ENCODE results near the gene SDK2. TPM values are rescaled to one million over a fixed set of nuclear protein-coding genes. Genes with fewer than 3 reads are reported as not detected.

SDK2 gene
- total and polyA plus RNA-seq, 2 experiments from 2014 or later: 0.74 to 5.1 TPM

DNA sequence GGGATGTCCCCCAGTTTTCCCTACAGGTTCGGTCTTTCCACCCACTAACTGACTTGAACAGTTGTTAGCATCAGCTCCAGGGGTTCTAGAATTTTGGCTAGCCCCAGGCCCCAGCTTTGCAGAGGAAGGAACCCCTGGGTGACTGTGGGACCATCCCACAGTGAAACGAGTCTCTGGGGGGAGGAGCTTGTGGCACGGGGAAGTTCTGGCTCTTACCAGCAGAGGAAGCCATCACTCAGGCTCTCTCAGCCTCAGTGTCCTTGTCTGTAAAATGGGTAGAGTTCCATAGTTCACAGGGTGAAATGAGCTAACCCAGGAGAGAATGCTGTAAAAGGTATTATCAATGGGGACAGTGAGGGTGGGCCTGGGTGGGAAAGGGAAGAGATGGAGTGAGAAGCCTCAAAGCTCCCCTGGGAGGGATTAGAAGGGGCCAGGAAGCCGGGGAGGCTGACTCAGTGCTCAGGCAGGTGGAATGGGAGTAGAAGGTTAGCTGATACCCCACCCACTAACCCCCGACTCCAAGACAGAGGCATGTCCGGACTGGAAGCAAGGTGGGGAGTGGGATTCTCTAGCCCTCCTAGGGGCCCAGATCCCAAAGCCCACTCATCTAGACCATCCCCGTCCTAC is 301.6 kb downstream of the SDK2 start (continued):
- TF ChIP-seq, protein P1, sequence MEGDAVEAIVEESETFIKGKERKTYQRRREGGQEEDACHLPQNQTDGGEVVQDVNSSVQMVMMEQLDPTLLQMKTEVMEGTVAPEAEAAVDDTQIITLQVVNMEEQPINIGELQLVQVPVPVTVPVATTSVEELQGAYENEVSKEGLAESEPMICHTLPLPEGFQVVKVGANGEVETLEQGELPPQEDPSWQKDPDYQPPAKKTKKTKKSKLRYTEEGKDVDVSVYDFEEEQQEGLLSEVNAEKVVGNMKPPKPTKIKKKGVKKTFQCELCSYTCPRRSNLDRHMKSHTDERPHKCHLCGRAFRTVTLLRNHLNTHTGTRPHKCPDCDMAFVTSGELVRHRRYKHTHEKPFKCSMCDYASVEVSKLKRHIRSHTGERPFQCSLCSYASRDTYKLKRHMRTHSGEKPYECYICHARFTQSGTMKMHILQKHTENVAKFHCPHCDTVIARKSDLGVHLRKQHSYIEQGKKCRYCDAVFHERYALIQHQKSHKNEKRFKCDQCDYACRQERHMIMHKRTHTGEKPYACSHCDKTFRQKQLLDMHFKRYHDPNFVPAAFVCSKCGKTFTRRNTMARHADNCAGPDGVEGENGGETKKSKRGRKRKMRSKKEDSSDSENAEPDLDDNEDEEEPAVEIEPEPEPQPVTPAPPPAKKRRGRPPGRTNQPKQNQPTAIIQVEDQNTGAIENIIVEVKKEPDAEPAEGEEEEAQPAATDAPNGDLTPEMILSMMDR (conservative IDR thresholded peaks at IDR 0.05; ENCODE audit: low read depth in 2 of 2): 0 out of 4 replicates have a peak, but pooled peaks of 1 of the 2 experiments have one; percentile 14
- TF ChIP-seq, protein P2, sequence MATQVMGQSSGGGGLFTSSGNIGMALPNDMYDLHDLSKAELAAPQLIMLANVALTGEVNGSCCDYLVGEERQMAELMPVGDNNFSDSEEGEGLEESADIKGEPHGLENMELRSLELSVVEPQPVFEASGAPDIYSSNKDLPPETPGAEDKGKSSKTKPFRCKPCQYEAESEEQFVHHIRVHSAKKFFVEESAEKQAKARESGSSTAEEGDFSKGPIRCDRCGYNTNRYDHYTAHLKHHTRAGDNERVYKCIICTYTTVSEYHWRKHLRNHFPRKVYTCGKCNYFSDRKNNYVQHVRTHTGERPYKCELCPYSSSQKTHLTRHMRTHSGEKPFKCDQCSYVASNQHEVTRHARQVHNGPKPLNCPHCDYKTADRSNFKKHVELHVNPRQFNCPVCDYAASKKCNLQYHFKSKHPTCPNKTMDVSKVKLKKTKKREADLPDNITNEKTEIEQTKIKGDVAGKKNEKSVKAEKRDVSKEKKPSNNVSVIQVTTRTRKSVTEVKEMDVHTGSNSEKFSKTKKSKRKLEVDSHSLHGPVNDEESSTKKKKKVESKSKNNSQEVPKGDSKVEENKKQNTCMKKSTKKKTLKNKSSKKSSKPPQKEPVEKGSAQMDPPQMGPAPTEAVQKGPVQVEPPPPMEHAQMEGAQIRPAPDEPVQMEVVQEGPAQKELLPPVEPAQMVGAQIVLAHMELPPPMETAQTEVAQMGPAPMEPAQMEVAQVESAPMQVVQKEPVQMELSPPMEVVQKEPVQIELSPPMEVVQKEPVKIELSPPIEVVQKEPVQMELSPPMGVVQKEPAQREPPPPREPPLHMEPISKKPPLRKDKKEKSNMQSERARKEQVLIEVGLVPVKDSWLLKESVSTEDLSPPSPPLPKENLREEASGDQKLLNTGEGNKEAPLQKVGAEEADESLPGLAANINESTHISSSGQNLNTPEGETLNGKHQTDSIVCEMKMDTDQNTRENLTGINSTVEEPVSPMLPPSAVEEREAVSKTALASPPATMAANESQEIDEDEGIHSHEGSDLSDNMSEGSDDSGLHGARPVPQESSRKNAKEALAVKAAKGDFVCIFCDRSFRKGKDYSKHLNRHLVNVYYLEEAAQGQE (IDR thresholded peaks at IDR 0.05; ENCODE audit: unreplicated experiment): peak; percentile 1
- TF ChIP-seq NANOG (IDR thresholded peaks at IDR 0.05; ENCODE audit: borderline replicate concordance) (no peak), ETS1 (IDR thresholded peaks at IDR 0.05) (no peak)

- no peaks in the 10 kb centered on the region for H3K36me3 ChIP-seq (ENCODE audit: insufficient read depth)
- no peaks in the 10 kb centered on the region for H3K79me2 ChIP-seq (replicated peaks; ENCODE audit: insufficient read depth)
- no peaks in the 10 kb centered on the region for H3K27me3 ChIP-seq (ENCODE audit: insufficient read depth)
- H3K9me2 ChIP-seq (ENCODE audit: insufficient read depth): no peaks in the 10 kb centered on the region
- DNase-seq (ENCODE audit: low spot score): peak; percentile 89
- peak overlapping the region; percentile 52 for H3K4me2 ChIP-seq
- H2AFZ ChIP-seq: peak overlapping the region; percentile 63; the same call in 1 of the 2 replicates
- 0 out of 2 replicates have a peak, but pooled peaks have one; percentile 25 for TF ChIP-seq POLR2AphosphoS5 (IDR thresholded peaks at IDR 0.05; ENCODE audit: low read depth)
- TF ChIP-seq, protein P1 (conservative IDR thresholded peaks at IDR 0.05; ENCODE audit: low read depth in 2 of 2): no peak
- Mint-ChIP-seq H3K27me3 (ENCODE audit: insufficient read depth, low read depth, poor library complexity) (peaks cover 11% of the 10 kb centered on the region), H3K4me1 (peaks cover 49% of the 10 kb centered on the region), H3K4me3 (peak overlapping the region; percentile 42; the same call in 2 of the 3 replicates), H3K36me3 (ENCODE audit: low read depth) (no peaks in the 10 kb centered on the region), H3K27ac (peak overlapping the region; percentile 95), H3K9me3 (no peaks in the 10 kb centered on the region)
- H3K27ac ChIP-seq (ENCODE audit: low read depth): peak overlapping the region; percentile 94
- H3F3A ChIP-seq (replicated peaks; ENCODE audit: low read depth): peaks cover 10% of the 10 kb centered on the region
- no peaks in the 10 kb centered on the region for H4K20me1 ChIP-seq (replicated peaks; ENCODE audit: insufficient read depth)
- peaks cover 35% of the 10 kb centered on the region for H3K4me1 ChIP-seq (ENCODE audit: insufficient read depth)
- peak overlapping the region; percentile 34; the same call in 1 of the 2 replicates for H3K4me3 ChIP-seq
- ATAC-seq: peak; percentile 73
Observed at GRCh38 chr17:73342050-73342522, 302.2 kb downstream of the SDK2 start.
